Stimulated activated CD8-positive, alpha-beta memory T cell treated with anti-CD3 and anti-CD28 coated beads, Interleukin-2, amount 100 ng/mL, for 48 hours (primary cell): ENCODE results near the gene ALAS2.
"Not testable (repeated sequence)": the region's sequence is repeated elsewhere in the genome, so short reads cannot be mapped to it uniquely, and the experiment has no call there.

ENCODE experiments used
- DNase-seq, 2 donors: peaks; one replicate each; pipeline ENCODE4 v3.0.0-alpha.2; 2020; ENCODE audit warnings: low read depth in 2 of 2

ALAS2 gene

GRCh38 chrX:55030271-55031205 is at the start of gene ALAS2:
ALAS2 (minus strand) TSS chrX:55030977; CDS start chrX:55026000, 4,977 bp downstream.
- DNase-seq = no peak

- DNase-seq = no peak
These were observed 44.2 kb upstream of the ALAS2 start, which contains the start of gene PAGE2B for GRCh38 chrX:55074851-55075467. PAGE2B (plus strand) TSS chrX:55075030; CDS start chrX:55076042, 1,012 bp downstream.

- no peak for DNase-seq
These were observed 41.5 kb upstream of the ALAS2 start for GRCh38 chrX:55072286-55072685.

GRCh38 chrX:55067180-55067579 is 36.4 kb upstream of the ALAS2 start:
- not testable (repeated sequence) for DNase-seq

- DNase-seq = no peak
These were observed 27.0 kb upstream of the ALAS2 start for GRCh38 chrX:55057675-55058249.

- no peak for DNase-seq
These were observed 26.3 kb upstream of the ALAS2 start for GRCh38 chrX:55056820-55057674.

GRCh38 chrX:55050599-55050998 is 19.8 kb upstream of the ALAS2 start:
- DNase-seq = not testable (repeated sequence)

GRCh38 chrX:55041514-55041913 is 10.7 kb upstream of the ALAS2 start:
- DNase-seq = no peak

- DNase-seq = no peak
These were observed 8.7 kb upstream of the ALAS2 start for GRCh38 chrX:55039471-55039870.

GRCh38 chrX:55033429-55033828 is 2.7 kb upstream of the ALAS2 start:
- no peak for DNase-seq

GRCh38 chrX:55029291-55029690 is 1.5 kb downstream of the ALAS2 start:
- no peak for DNase-seq

- no peak for DNase-seq
These were observed 2.2 kb downstream of the ALAS2 start for GRCh38 chrX:55028611-55029010.

GRCh38 chrX:55028040-55028439 is 2.7 kb downstream of the ALAS2 start:
- no peak for DNase-seq

- DNase-seq = no peak
These were observed 3.9 kb downstream of the ALAS2 start for GRCh38 chrX:55026840-55027239.

GRCh38 chrX:55026143-55026542 is 4.6 kb downstream of the ALAS2 start:
- DNase-seq = no peak

- DNase-seq = no peak
These were observed 15.9 kb downstream of the ALAS2 start for GRCh38 chrX:55014897-55015299.

- DNase-seq = no peak
These were observed 19.5 kb downstream of the ALAS2 start for GRCh38 chrX:55011294-55011693.

GRCh38 chrX:55008571-55009358 is 22.0 kb downstream of the ALAS2 start:
- DNase-seq = no peak

- no peak for DNase-seq
These were observed 23.1 kb downstream of the ALAS2 start for GRCh38 chrX:55007656-55008055.

GRCh38 chrX:55006827-55007621 is 23.8 kb downstream of the ALAS2 start:
- DNase-seq = no peak
